K562 treated with DMSO at 1 percent for 4 hours (cell line): ENCODE measurements around the gene CFAP221. TPM values are rescaled to one million over a fixed set of nuclear protein-coding genes. Genes with fewer than 3 reads are reported as not detected.

ENCODE experiments used
- total RNA-seq: library from RNA; unstranded; fragments of 300-600 nt; gene quantifications from 2 replicates; pipeline ENCODE4 v1.2.3, GENCODE V29; 2022; ENCODE audit not compliant: insufficient read depth

Gene CFAP221
- total RNA-seq = not detected in 2 replicates

DNA sequence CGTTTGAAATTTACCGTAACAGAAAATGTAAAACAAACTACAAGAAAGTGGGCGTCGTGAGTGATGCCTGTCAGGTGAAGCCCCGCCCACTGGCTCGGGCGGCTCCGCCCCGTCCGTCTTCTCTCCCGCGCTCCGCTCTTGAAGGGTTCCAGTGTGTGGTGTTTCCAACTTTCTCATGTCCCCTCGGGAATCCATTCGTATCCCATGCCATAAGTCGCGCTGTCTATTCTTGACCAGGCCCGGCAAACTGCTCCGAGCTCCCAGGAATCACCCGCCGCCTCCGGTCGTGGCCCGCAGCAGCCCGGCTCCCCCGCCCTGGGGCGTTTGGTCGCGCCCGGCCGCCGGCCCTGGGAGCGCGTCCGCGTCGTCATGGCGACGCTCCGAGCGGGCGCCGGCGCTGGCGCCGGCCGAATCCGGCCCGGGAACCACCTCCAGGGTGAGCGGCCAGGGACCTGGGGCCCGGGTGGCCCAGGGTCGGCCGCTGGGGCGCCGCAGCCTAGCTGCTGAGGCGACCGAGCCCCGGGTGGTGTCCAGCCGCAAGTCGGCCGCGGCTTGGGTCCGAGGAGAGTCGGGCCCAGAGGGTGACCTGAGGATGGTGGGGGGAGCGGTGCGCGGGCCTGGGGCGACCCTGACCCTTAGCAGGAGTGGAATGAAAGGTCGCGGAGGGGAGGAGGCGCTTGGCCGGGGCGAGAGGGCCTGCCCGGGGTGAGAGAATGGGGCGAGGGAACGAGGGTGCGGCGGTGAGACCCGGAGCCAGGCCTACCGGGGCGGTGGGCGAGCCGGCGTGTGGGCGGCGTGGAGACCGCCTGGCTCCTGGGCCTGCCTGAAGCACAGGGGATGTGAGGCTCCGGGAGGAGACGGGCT is at the start of gene CFAP221:
TSS of gene CFAP221 (plus strand) at position 375 of the 864 bp plus-strand sequence. CDS start 1,683 bp downstream, outside the sequence.

GRCh38 chr2:119523952-119524694 is 20.1 kb upstream of the CFAP221 start, which contains the start of gene SCTR:
SCTR (minus strand) TSS chr2:119524483; CDS start chr2:119524226, 257 bp downstream.

Other genes starting within 250 kb of the CFAP221 start
- 3.7 and 4.3 TPM in 2 replicates for gene C2orf76, start 177.6 kb upstream of the CFAP221 start, total RNA-seq
- 50.1 and 92.5 TPM in 2 replicates for gene DBI, start 177.5 kb upstream of the CFAP221 start, total RNA-seq
- gene TMEM37, start 112.6 kb upstream of the CFAP221 start, total RNA-seq = not detected in 2 replicates
- gene SCTR, start 20.0 kb upstream of the CFAP221 start, total RNA-seq = not detected in 2 replicates
- 6.8 and 9.7 TPM in 2 replicates for gene TMEM177, start 134.8 kb downstream of the CFAP221 start, total RNA-seq
- gene PTPN4, start 215.5 kb downstream of the CFAP221 start, total RNA-seq = 6.5 and 12.6 TPM in 2 replicates